KMS-11 (cell line): ENCODE data around the gene TMEM232.

Experiments
- H2AFZ ChIP-seq: fragments of 200-600 bp; sonication (generic); 2 replicates; pipeline ENCODE4 v1.6.1; 2016; ENCODE audit warnings: antibody characterized with exemption, mixed run types, low read depth
- H3K27ac ChIP-seq: fragments of 200-600 bp; sonication (generic); 2 replicates; pipeline ENCODE4 v1.6.1; 2016; ENCODE audit warnings: mild to moderate bottlenecking, mixed run types
- H3K27me3 ChIP-seq: fragments of 200-600 bp; sonication (generic); 2 replicates; pipeline ENCODE4 v1.6.1; 2017; ENCODE audit warnings: mild to moderate bottlenecking, low read depth, mixed run types, moderate library complexity; ENCODE audit not compliant: insufficient read depth
- H3K36me3 ChIP-seq: fragments of 200-600 bp; sonication (generic); 2 replicates; pipeline ENCODE4 v1.6.1; 2017; ENCODE audit warnings: mild to moderate bottlenecking, mixed run types; ENCODE audit not compliant: insufficient read depth
- H3K4me1 ChIP-seq: fragments of 200-600 bp; sonication (generic); 2 replicates; pipeline ENCODE4 v1.6.1; 2016; ENCODE audit warnings: mild to moderate bottlenecking, low read depth, mixed run types; ENCODE audit not compliant: poor library complexity, severe bottlenecking
- H3K4me2 ChIP-seq: fragments of 200-600 bp; sonication (generic); 2 replicates; pipeline ENCODE4 v1.7.0; 2016; ENCODE audit warnings: mild to moderate bottlenecking, mixed run types
- H3K4me3 ChIP-seq: fragments of 200-600 bp; sonication (generic); IDR thresholded peaks from 2 replicates; pipeline ENCODE4 v1.6.1; 2017; ENCODE audit warnings: low read depth, low read length, mixed read lengths; ENCODE audit not compliant: insufficient read depth
- H3K79me2 ChIP-seq: fragments of 200-600 bp; sonication (generic); 2 replicates; pipeline ENCODE4 v1.6.1; 2016; ENCODE audit warnings: low read depth, mixed run types; ENCODE audit not compliant: insufficient read depth
- H3K9ac ChIP-seq: fragments of 200-600 bp; sonication (generic); 2 replicates; pipeline ENCODE4 v1.6.1; 2016; ENCODE audit warnings: mild to moderate bottlenecking, mixed run types
- H4K20me1 ChIP-seq: fragments of 200-600 bp; sonication (generic); 2 replicates; pipeline ENCODE4 v1.6.1; 2016; ENCODE audit warnings: mild to moderate bottlenecking, mixed run types; ENCODE audit not compliant: insufficient read depth
- CTCF ChIP-seq: fragments of 200-600 bp; sonication (generic); conservative IDR thresholded peaks from 2 replicates; pipeline ENCODE4 v1.6.1; 2017; ENCODE audit warnings: low read depth, mild to moderate bottlenecking, antibody characterized with exemption, low read length, moderate library complexity, mixed read lengths

TMEM232 gene

GRCh38 chr5:110512266-110512665, 214.2 kb downstream of the TMEM232 start:
- Histone ChIP-seq H3K36me3 (no peaks in the 10 kb centered on the region), H3K4me1 (no peaks in the 10 kb centered on the region), H3K9ac (no peak overlapping the region), H3K27me3 (no peaks in the 10 kb centered on the region), H3K27ac (no peak overlapping the region), H3K4me2 (no peak overlapping the region), H2AFZ (no peak overlapping the region), H4K20me1 (no peaks in the 10 kb centered on the region), H3K79me2 (no peaks in the 10 kb centered on the region), H3K4me3 (no peak overlapping the region)
- no peak for TF ChIP-seq CTCF

GRCh38 chr5:110510146-110510545, 216.3 kb downstream of the TMEM232 start:
- H3K27ac ChIP-seq, result no peak overlapping the region
- no peaks in the 10 kb centered on the region for H3K36me3 ChIP-seq
- H4K20me1 ChIP-seq, result no peaks in the 10 kb centered on the region
- H3K9ac ChIP-seq, result no peak overlapping the region
- H3K79me2 ChIP-seq, result no peaks in the 10 kb centered on the region
- no peak for TF ChIP-seq CTCF
- H3K4me3 ChIP-seq, result no peak overlapping the region
- H3K4me1 ChIP-seq, result no peaks in the 10 kb centered on the region
- no peak overlapping the region for H3K4me2 ChIP-seq
- no peaks in the 10 kb centered on the region for H3K27me3 ChIP-seq
- no peak overlapping the region for H2AFZ ChIP-seq

- Histone ChIP-seq H3K4me3 (no peak overlapping the region), H3K79me2 (no peaks in the 10 kb centered on the region), H3K4me1 (no peaks in the 10 kb centered on the region), H3K9ac (no peak overlapping the region), H3K27ac (no peak overlapping the region), H3K27me3 (no peaks in the 10 kb centered on the region), H3K36me3 (no peaks in the 10 kb centered on the region), H3K4me2 (no peak overlapping the region), H2AFZ (no peak overlapping the region), H4K20me1 (no peaks in the 10 kb centered on the region)
- no peak for TF ChIP-seq CTCF
Observed at GRCh38 chr5:110507972-110508371, 218.5 kb downstream of the TMEM232 start.

DNA sequence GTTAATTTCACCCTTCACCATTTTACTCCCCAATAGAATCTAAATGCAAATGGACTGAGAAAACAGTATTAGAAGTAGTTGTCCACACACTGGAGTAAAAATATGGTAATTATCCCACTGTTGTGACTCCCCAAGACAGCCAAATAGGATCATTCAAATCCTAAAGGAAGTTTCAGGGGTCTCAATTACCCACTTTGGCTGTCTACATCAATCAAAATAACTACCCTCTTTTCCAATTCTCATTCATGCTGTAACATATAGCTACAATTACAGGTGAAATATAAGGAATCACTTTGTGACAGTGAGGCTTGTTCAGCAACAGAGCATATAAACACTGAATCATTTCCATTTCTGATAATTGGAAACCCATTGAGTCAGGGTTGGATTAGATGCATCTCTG, 220.1 kb downstream of the TMEM232 start:
- H3K79me2 ChIP-seq, result no peaks in the 10 kb centered on the region
- TF ChIP-seq CTCF, result no peak
- H3K27ac ChIP-seq, result no peak overlapping the region
- H2AFZ ChIP-seq, result no peak overlapping the region
- H3K4me3 ChIP-seq, result no peak overlapping the region
- no peak overlapping the region for H3K9ac ChIP-seq
- no peaks in the 10 kb centered on the region for H4K20me1 ChIP-seq
- no peaks in the 10 kb centered on the region for H3K27me3 ChIP-seq
- H3K36me3 ChIP-seq, result no peaks in the 10 kb centered on the region
- no peaks in the 10 kb centered on the region for H3K4me1 ChIP-seq
- H3K4me2 ChIP-seq, result no peak overlapping the region

DNA sequence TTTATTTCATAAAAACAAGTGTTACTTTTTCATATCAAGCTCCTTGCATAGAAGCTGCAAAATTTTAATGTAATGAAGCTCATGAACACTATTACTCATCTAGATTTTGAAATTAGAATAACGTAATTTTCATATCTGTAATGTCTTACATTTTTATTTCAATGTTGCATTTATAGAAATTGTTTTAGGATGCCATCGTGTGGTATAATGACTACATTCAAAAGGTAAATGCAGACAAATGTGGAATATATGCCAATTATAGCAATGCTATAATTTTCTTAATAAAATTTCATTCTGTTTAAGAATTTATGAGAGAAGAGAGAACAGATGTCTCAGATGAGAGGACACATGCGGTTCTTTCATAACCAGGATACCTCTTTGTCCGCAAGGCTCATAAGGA, 230.2 kb downstream of the TMEM232 start:
- H3K4me2 ChIP-seq, result no peak overlapping the region
- no peak for TF ChIP-seq CTCF
- no peak overlapping the region for H2AFZ ChIP-seq

More for the DNA sequence above, 230.2 kb downstream of the TMEM232 start:
- Histone ChIP-seq H3K4me3 (no peak overlapping the region), H4K20me1 (no peaks in the 10 kb centered on the region), H3K4me1 (no peaks in the 10 kb centered on the region), H3K36me3 (no peaks in the 10 kb centered on the region), H3K9ac (no peak overlapping the region), H3K27ac (no peak overlapping the region), H3K79me2 (no peaks in the 10 kb centered on the region), H3K27me3 (no peaks in the 10 kb centered on the region)
